ENCODE data around the gene DGKI.

DNA sequence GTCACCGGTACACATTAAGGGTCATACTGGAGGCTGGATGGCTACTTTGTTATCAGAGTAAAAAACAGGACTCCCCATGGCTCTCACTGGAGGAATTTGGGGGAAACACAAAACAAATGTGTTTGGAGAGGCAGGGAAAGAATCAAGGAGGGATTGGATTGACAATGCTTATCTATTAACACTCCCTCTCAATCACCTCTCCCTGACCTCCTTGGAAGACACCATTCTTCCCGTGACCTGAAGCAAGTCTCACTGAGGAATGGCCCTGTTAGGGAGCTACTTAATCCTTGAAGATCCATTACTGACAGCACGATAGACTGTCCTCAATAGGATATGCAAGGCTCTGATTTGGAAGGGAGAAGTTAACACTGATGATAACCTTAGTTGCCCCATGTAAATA is 261.2 kb downstream of the DGKI start:
- TF ChIP-seq, protein P1, sequence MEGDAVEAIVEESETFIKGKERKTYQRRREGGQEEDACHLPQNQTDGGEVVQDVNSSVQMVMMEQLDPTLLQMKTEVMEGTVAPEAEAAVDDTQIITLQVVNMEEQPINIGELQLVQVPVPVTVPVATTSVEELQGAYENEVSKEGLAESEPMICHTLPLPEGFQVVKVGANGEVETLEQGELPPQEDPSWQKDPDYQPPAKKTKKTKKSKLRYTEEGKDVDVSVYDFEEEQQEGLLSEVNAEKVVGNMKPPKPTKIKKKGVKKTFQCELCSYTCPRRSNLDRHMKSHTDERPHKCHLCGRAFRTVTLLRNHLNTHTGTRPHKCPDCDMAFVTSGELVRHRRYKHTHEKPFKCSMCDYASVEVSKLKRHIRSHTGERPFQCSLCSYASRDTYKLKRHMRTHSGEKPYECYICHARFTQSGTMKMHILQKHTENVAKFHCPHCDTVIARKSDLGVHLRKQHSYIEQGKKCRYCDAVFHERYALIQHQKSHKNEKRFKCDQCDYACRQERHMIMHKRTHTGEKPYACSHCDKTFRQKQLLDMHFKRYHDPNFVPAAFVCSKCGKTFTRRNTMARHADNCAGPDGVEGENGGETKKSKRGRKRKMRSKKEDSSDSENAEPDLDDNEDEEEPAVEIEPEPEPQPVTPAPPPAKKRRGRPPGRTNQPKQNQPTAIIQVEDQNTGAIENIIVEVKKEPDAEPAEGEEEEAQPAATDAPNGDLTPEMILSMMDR (conservative IDR thresholded peaks at IDR 0.05) = no peak
- TF ChIP-seq EZH2 (IDR thresholded peaks at IDR 0.05; ENCODE audit: low read depth) = no peak
